Measurements from ENCODE around the gene PCID2.
"Not testable (repeated sequence)": the region's sequence is repeated elsewhere in the genome, so short reads cannot be mapped to it uniquely, and the experiment has no call there.

PCID2 gene

DNA sequence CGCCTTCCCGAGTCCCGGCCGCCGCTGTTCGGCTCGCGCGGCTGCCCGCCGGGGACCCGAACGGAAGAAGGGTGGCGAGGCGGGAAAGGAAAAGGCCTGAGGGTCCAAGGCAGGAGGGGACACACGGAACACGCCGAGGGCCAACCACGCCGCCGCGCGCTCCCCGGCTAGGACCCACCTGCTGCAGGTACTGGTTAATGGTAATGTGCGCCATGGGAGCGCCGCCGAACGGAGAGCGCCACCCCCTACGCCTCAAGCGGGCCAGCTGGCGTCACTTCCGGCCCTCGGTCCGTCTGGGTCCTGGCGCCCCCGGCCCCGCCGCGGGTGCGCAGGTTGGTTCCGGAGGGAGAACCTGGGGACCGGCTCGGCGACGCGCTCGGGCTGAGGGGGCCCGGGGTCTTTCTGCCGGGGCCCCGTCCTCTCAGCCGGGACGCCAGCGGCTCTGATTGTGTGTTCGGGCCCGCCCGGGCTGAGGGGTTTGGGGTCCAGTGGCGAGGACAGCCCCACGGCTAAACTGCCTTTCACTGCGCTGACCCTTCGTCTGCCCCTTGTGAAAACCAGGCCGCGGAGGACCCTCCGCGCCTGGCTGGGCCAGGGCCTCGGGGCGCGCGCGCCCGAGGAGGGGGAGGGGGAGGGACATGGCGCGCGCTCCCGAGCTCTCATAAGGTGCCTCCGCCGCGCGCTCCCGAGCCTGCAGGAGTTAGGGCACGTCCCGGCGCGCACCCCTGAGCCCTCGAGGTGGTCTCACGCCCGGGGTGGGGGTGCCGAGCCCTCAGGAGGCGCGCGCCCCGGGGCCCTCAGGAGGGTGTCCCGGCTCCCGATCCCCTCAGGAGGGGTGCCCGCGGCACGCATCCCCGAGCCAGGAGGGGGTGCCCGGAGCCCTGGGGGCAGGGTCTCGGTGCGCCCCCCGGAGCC lies at the start of gene PCID2:
Gene PCID2, minus strand, starts transcription at position 249 of the 915 bp plus-strand sequence. Its CDS starts 35 bp downstream, at position 214.
- peak; percentile 72 for DNase-seq (ENCODE audit: low read depth)

DNA sequence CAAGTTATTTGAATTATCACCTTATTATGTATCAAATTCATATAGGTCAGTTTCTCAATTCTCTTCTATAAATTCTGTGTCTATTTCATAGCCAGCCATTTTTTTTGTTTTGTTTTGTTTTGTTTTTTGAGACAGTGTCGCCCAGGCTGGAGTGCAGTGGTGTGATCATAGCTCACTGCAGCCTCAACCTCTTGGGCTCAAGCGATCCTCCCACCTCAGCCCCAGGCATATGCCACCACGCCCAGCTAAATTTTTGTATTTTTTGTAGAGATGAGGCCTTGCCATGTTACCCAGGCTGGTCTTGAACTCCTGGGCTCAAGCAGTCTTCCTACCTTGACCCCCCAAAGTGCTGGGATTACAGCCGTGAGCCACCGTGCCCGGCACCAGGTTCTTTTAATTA lies 49.4 kb upstream of the PCID2 start:
- not testable (repeated sequence) for DNase-seq (ENCODE audit: low read depth)

DNA sequence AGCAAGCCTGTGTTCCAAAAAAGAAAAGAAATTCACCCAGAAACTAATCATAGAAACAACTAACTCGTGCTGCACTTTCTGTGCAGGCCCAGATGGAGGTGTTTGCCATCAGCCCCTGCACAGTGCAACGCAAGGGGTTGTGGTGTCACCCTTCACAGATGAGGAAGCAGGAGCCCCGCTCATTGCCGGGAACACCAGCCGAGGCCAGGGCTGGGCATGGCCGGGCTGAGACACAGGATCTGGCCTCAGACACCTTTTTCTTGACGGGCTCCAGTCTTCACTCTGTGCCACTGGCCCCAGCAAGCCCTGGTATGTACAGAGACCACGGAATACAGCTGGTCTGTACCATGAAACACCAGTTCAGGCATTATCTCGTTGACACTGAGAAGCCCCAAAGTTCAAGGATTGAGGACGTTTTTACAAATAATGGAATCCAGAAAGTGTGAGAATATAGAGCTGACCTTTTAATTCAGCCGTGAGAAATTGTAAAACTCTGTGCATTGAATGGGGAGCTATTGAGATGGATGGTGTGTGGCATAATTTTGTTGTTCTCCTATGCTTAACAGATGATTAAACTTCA lies 44.1 kb upstream of the PCID2 start:
- no peak for DNase-seq (ENCODE audit: low read depth)

DNA sequence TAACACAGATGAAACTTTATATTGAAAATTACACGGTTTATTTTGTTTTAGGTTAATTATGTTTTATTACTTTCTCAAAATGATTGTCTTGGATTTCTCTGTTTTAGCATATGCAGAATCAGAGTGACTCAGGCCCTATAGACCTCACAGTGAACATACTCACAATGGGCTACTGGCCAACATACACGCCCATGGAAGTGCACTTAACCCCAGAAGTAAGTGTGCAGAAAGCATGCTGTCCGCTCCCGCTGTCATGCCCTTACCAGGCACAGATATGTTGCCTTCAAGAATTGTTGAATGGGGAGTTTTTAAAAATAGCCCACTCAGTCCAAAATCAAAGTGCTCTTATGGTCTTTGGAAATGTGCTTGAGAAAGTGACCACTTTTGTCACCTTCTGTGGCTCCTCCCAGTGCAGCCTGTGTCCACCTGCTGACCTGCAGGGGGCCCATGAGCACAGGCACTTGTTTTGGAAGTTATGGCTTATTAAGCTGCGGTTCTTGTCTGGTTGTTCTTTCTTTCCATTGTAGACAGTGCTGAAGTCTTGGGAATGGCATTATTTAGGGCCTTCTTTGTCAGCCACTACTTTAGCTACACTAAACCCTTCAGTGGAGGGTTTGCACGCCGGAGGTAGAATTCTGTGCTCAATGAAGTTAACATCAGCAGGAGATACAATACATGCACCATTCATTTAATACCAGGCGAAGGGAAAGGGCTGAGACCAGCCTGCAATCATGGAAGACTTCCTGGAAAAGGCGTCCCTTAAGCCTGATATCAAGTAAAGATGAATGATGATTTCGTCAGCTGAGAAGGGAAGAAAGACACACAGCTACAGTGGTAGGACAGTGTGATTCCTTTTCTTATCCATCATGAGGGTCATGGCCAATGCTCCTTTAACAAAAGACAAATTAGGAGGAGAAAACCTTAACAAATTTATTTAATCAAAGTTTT lies 37.7 kb upstream of the PCID2 start:
- DNase-seq (ENCODE audit: low read depth): no peak

DNA sequence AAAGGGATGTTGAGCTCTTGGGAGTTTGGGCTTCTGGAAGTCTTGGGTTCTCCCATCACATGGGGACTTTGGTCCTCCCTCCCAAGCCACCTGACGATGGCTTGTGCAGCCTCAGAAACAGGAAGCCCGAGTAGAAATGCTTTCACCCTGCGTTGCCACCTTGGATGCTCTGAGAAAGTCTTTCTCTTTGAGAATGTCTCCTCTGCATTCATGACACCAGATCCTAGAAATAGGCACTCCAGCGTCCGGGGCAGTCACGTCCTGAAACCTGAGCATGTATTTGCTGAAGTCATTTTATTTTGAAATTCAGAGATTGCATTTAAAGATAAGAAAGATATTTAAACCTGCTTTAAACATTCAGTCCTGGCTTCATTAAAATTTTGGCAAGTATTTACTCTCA lies 35.4 kb upstream of the PCID2 start:
- DNase-seq (ENCODE audit: low read depth): no peak

DNA sequence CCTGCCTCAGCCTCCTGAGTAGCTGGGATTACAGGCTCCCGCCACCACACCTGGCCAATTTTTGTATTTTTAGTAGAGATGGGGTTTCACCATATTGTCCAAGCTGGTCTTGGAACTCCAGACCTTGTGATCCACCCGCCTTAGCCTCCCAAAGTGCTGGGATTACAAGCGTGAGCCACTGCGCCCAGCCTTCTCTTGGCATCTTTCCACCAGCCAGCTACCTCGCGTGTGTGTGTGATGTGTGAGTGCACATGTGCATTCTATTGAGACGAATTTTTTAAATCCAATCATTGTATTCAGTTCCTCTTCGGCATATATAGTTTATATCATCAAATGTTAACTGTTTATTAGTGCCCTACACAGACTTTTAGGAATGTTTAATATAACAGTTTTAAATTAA lies 33.2 kb upstream of the PCID2 start:
- DNase-seq (ENCODE audit: low read depth): not testable (repeated sequence)

DNA sequence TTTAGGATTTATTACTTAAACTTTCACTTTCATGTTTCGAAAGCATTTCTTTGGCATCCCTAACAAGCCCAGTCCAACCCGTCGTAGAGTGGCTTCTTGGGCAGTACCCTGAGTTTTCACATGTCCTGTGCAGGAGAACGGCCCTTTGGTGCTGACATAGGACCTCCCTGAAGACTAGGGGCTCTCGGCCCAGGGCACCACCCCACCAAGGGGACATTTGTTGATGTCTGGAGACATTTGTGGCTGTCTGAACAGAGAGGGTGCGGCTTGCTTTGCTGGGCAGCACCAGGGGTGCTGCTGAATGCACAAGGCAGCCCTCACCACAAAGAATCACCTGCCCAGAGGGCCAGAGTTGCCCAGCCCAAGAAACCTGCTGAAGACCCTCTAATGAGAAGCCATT lies 31.5 kb upstream of the PCID2 start:
- no peak for DNase-seq (ENCODE audit: low read depth)

DNA sequence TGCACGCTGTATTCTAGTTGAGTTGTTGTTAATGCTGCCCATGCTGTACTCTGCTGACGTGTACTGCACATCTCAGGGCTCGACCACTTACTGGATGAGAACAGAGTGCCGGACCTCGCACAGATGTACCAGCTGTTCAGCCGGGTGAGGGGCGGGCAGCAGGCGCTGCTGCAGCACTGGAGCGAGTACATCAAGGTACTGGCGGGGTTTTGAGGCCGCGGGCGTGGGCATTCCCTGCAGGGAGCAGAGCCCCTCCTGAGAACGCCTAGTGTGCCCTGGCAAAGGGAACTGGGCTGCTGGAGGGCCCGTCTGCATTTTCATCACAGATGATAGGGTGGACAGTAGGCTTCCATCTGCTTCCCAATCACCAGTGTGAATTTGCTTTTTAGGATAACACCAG lies 30.9 kb upstream of the PCID2 start:
- DNase-seq (ENCODE audit: low read depth): no peak

DNA sequence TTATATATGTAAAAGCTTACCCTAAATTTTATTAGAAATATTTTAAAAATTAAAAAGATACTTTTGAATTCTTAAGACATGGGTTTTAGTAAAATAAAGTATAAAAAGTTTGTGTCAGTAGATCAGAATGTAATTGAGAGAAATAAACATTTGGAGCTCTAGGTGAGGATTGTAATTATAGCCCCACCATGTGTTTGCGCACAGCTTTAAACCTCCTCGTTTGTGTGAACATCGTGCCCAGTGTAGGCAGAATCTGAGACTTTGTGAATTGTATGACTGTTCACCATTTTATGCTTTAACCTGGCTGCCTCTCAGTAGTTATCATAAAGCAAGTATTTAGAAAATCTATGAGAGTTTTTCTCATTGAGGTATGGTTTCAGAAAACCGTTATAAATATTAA lies 30.1 kb upstream of the PCID2 start:
- no peak for DNase-seq (ENCODE audit: low read depth)

DNA sequence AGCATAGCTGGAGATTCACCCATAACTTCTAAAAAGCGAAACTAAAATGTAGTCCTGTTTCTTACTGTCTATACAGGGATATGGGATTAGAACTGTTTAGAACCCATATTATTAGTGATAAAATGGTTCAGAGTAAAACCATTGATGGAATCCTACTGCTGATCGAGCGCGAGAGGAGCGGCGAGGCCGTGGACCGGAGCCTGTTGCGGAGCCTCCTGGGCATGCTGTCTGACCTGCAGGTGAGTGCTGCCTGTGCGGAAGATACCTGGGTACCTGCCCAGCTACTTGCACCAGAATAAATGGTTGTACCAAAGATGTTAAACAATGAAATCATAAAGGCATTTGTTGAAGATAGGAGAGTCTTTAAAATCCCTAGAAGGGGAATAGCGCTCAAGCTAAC lies 24.6 kb upstream of the PCID2 start:
- DNase-seq (ENCODE audit: low read depth): no peak

DNA sequence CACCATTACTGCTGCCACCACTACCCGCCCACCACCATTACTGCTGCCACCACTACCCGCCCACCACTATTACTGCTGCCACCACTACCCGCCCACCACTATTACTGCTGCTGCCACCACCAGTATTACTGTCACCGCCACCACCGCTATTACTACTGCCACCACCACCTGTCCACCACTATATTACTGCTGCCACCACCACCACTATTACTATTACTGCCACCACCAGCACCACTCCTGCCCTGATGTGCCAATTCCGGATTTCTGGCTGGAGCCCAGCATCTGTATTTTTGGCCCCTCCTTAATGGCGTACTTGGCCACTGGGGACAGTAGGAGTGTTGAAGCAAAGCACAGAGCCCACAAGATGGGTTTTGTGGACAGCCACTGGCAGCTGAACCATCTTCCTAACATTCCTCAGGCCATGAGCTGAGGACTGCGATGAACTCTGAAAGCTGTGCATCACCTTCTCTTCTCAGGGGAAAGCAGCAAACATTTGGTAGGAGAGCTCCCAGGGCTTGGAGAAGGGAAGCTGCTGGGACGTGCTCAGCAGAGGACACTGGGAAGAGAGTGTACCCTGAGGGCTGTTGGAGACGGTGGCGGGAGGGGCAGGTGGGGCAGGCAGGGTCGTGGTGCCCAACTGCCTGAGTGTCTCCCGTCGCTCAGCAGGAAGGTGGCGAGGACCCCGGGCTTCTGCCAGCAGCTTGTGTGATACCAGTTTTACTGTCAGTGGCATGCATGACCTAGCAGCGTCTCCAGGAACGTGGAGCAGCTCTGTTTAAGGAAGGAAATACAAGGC lies 23.9 kb upstream of the PCID2 start:
- DNase-seq (ENCODE audit: low read depth): no peak

DNA sequence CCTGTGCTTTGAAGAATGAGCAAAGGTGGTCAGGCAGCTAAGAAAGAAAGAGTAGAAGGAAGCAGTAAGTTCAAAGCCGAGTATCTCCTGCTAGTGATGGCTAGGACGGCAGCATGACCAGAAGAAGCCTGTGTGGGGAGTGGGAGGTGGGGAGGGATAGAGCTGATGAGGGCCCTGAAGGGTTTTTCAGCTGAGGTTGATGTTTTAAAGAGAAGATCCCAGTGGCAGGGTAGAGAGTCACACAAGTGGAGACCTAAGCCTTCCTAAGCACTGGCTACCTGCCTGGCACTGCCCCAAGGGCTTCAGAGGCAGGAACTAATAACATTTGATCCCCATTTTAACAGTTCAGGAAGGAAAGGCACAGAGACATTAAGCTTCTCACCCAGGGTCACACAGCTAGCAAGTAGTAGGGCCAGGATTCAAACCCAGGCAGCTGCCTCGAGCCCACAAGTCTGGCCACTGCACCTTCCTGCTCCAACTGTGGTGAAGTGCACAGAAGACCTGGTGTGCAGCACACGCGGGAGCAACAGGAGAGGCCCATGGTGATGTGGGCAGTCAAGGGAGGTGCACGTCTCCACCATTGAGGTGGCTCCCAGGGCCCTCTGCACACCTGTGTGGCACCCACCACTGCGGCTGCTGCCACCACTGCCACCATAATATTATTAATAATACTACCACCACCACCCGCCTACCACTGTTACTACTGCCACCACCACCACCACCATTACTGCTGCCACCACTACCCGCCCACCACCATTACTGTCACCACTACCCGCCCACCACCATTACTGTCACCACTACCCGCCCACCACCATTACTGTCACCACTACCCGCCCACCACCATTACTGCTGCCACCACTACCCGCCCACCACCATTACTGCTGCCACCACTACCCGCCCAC lies 23.1 kb upstream of the PCID2 start:
- no peak for DNase-seq (ENCODE audit: low read depth)

DNA sequence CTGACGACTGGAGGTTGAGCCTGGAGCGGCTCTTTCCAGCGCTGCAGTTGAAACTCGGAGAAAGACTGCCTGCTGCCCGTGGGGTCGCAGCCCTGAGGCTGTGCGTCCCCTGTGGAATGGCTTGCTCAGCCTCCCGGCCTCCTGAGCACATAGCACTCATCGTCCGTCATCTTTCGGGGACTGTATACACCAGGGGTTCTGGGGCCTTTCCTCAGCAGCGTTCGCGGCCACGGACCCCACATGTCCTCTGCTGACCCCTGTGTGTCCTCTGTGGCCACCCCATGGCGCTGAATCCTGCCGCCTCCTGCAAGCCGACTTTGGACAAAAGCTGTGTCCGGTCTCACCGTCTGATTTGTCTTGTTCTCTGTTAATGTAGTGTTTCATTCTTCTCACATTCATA lies 21.3 kb upstream of the PCID2 start:
- DNase-seq (ENCODE audit: low read depth): no peak

DNA sequence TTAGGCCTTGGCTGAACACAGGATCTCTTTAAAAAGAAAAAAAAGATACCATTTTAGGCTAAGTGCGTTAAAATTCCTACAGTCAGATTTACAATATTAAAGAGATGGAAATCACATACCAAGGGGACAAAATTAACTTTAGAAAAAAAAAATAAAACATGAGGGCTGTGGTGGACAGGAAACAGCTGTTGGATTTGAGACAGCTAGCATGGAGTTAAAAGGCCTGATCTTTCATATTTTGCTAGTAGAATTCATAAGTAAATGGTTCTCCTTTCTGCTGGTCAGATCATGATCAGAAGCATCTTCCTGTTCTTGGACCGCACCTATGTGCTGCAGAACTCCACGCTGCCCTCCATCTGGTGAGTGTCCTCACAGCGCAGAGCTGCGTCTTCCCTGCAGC lies 20.7 kb upstream of the PCID2 start:
- no peak for DNase-seq (ENCODE audit: low read depth)

DNA sequence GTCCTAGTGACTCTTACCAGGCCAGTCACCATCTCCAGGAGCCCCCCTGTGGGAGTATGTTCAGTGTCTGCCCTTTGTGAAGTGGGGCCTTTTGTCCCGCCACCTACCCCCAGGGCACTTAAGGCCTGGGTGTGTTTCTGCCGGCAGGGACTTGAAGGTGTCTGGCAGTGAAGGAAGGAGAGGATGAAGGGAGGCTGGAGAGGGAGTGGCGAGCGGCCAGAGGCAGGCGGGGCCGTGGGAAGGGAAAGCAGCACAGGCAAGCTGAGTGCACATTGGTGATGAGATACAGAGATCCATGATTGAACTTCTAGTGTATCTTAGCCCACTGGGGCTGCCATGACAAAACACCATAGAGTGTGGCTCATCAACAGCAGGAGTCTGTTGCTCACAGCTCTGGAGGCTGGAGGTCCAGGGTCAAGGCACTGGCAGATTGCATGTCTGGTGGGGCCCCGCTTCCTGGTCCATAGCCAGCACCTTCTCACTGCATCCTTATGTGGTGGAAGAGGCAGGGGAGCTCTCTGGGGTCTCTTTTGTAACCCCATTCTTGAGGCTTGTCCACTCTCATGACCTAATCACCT lies 18.5 kb upstream of the PCID2 start:
- DNase-seq (ENCODE audit: low read depth): no peak

DNA sequence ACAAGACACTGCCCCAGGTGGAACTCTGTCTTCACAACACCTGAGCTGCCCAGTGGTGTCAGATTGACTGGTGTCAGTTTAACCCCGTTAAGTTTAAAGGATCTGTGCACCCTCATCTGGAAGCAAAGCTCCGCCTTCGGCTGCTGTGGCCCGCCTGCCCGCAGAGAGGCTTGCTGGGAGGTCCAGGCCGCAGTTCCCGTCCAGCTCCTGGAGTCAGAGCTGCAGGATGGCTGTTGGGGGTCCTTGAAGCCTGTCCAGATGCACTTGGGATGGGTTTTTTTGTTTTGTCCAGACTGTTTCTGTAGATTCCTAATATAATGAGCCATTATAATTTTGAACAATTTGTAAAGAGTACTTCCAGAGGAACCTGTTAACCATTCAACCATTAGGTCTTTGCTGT lies 17.0 kb upstream of the PCID2 start:
- no peak for DNase-seq (ENCODE audit: low read depth)

DNA sequence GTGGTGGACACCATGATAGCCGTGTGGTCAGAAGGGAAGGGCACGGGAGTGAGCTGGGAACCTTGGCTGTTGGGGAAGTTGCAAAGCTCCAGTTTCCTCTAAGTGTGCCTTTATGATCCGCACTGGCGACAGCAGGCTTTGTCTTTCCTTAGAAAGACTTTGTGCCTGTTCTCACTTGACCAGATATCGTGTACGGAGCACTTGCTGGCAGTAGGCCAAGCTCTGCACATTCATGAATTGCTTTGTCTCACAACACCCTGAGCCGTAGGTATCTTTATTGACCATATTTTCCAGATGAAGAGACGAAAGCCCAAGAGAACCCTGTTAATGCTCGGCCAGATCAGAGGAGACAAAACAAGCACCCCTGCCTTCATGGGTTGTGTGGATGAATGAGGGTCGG lies 16.0 kb upstream of the PCID2 start:
- DNase-seq (ENCODE audit: low read depth): no peak

DNA sequence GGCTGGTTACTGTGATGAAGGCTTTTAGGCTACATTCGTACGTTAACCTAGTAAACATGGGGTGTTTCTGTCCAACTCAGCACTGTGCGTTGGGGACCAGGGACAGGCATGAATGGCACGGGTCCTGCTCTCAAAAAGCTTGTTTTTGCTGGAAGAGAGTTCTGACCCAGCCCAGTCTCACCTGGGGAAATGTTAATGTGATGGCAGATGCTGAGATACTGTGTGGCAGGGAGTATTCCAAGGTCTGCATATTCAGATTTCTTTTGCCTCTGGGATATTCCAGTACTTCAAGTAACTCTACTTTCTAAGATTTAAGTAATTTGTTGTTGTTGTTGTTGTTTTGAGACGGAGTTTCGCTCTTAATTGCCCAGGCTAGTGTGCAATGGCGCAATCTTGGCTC lies 14.6 kb upstream of the PCID2 start:
- DNase-seq (ENCODE audit: low read depth): no peak

DNA sequence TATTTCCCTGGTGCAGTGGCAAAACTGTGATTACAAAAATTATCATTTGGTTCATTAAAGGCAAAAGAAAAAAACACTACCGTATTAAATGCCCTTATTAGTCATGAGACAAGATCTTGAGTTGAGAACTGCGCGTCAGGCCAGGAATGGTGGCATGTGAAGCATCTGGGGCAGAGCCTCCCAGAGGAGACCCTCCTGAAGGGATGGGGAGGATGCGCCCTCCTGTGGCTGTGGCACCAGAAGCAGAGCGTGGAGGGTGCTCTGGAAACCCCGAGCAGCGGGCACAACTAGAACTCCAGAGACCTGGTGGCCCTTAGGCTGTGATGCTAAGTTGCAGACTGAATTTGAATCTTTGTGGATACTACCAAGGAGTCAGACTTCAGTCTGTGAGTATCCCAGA lies 12.4 kb upstream of the PCID2 start:
- no peak for DNase-seq (ENCODE audit: low read depth)

DNA sequence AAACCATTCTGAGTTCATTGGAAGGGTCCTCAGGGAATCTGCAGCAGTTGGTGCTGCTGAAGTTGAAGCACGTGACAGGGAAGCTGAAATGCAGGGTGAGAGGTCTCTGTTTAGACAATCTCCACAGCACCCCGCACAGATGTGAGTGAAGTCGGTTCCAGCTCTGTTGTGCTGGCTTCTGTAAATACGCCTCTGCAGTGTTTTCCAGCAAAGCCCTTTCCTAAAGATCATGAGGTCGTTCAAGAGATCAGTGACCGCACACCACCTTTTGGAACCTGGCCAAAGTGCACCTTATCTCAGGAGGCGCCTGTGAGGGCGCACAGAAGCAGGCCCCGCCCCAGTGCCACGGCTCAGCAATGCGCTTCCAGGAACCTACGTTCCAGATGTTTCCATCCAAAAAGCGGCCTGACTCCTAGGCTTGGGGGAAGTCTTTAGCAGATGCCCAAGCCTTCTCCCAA lies 11.7 kb upstream of the PCID2 start:
- no peak for DNase-seq (ENCODE audit: low read depth)

All from GM04504 (cell line).